ENCODE measurements around the gene OR52E1. TPM values are rescaled to one million over a fixed set of nuclear protein-coding genes. Genes with fewer than 3 reads are reported as not detected.

Gene OR52E1
- total RNA-seq, 1 experiment from 2014 or later, result not detected

DNA sequence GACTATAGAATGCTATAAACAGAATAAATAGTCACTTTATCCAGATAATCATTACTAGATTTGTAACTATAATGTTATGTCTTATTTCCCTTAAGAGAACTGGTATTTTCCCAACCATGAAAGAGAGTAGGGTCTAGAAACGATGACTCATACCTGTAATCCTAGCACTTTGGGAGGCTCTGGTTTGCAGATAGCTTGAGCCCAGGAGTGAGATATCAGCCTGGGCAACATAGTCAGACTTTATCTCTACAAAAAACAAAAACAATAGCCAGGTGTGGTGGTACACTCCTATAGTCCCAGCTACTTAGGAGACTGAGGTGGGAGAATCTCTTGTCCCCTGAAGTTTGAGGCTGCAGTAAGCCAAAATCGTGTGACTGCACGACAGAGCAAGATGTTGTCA lies 37.9 kb downstream of the OR52E1 start:
- DNase-seq (ENCODE audit: extremely low read depth, low read depth), result no peak

DNA sequence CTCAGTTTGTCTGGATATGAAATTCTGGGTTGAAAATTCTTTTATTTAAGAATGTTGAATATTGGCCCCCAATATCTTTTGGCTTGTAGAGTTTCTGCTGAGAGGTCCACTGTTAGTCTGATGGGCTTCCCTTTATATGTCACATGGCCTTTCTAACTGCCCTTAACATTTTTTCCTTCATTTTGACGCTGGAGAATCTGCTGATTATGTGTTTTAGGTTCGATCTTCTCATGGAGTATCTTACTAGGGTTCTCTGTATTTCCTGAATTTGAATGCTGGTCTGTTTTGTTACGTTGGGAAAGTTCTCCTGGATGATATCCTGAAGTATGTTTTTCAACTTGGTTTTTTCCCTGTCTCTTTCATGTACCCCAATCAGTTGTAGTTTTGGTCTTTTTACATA lies 46.0 kb downstream of the OR52E1 start:
- no peak for DNase-seq (ENCODE audit: extremely low read depth, low read depth)

DNA sequence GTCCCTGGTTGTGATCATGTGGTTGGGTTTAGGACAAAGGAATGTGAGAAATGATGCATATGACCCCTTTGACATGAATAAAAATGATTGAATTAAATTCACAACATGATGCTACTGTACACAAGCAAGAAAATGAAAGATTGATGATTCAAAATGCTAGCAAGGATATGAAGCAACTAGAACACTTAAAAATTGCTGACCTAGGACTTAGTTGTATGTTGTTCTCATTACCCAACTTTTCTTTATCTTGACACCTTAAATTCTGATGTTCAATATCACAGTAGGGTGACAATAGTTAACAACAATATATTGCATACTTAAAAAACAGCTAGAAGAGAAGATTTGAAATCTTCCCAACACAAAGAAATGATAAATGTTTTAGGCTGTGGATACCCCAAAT lies 48.2 kb downstream of the OR52E1 start:
- DNase-seq (ENCODE audit: extremely low read depth, low read depth), result no peak

DNA sequence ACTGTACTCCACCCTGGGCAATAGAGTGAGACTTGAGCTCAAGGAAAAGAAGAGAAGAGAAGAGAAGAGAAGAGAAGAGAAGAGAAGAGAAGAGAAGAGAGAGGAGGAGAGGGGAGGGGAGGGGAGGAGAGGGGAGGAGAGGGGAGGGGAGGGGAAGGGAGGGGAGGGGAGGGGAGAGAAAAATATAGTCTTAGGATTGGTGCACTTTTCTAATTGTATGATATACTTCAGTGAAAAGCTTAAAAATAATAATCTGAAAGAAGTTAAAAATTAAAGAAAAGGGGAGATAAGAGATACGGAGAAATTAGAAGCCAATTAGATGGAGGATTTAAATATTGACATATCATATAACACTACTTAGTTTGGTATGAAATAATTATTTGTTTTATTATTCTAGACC lies 49.5 kb downstream of the OR52E1 start:
- no peak for DNase-seq (ENCODE audit: extremely low read depth, low read depth)

Other genes with a start within 250 kb of the OR52E1 start
- not detected in 2 replicates for gene OR51F2, start 248.3 kb upstream of the OR52E1 start, total RNA-seq (2014; rRNA removed; shearing (Covaris generic))
- not detected in 2 replicates for gene OR51S1, start 220.4 kb upstream of the OR52E1 start, total RNA-seq (2014; rRNA removed; shearing (Covaris generic))
- gene OR51T1, start 187.7 kb upstream of the OR52E1 start, total RNA-seq (2014; rRNA removed; shearing (Covaris generic)), result not detected in 2 replicates
- gene OR51A7, start 165.8 kb upstream of the OR52E1 start, total RNA-seq (2014; rRNA removed; shearing (Covaris generic)), result not detected in 2 replicates
- gene OR51G2, start 150.2 kb upstream of the OR52E1 start, total RNA-seq (2014; rRNA removed; shearing (Covaris generic)), result not detected in 2 replicates
- gene OR51G1, start 145.2 kb upstream of the OR52E1 start, total RNA-seq (2014; rRNA removed; shearing (Covaris generic)), result not detected in 2 replicates
- not detected in 2 replicates for gene OR51A4, start 122.0 kb upstream of the OR52E1 start, total RNA-seq (2014; rRNA removed; shearing (Covaris generic))
- not detected in 2 replicates for gene OR51A2, start 113.9 kb upstream of the OR52E1 start, total RNA-seq (2014; rRNA removed; shearing (Covaris generic))
- not detected in 2 replicates for gene OR51L1, start 74.7 kb upstream of the OR52E1 start, total RNA-seq (2014; rRNA removed; shearing (Covaris generic))
- gene OR52J3, start 23.0 kb upstream of the OR52E1 start, total RNA-seq (2014; rRNA removed; shearing (Covaris generic)), result not detected in 2 replicates
- not detected in 2 replicates for gene OR52E2, start 9.9 kb upstream of the OR52E1 start, total RNA-seq (2014; rRNA removed; shearing (Covaris generic))
- gene OR52A5, start 68.8 kb downstream of the OR52E1 start, total RNA-seq (2014; rRNA removed; shearing (Covaris generic)), result not detected in 2 replicates
- not detected in 2 replicates for gene OR52A1, start 85.2 kb downstream of the OR52E1 start, total RNA-seq (2014; rRNA removed; shearing (Covaris generic))
- not detected in 2 replicates for gene OR51V1, start 131.1 kb downstream of the OR52E1 start, total RNA-seq (2014; rRNA removed; shearing (Covaris generic))
- not detected in 2 replicates for gene HBB, start 157.5 kb downstream of the OR52E1 start, total RNA-seq (2014; rRNA removed; shearing (Covaris generic))
- gene HBD, start 164.9 kb downstream of the OR52E1 start, total RNA-seq (2014; rRNA removed; shearing (Covaris generic)), result not detected in 2 replicates
- gene HBG1, start 180.3 kb downstream of the OR52E1 start, total RNA-seq (2014; rRNA removed; shearing (Covaris generic)), result not detected in 2 replicates
- gene HBG2, start 185.2 kb downstream of the OR52E1 start, total RNA-seq (2014; rRNA removed; shearing (Covaris generic)), result not detected in 2 replicates
- gene HBE1, start 200.4 kb downstream of the OR52E1 start, total RNA-seq (2014; rRNA removed; shearing (Covaris generic)), result 0.29 and 1.2 TPM in 2 replicates
- gene OR51B4, start 232.4 kb downstream of the OR52E1 start, total RNA-seq (2014; rRNA removed; shearing (Covaris generic)), result not detected in 2 replicates